Fibroblast of mammary gland (primary cell): ENCODE measurements around the gene PCDHGB2.
"Not testable (repeated sequence)": the region's sequence is repeated elsewhere in the genome, so short reads cannot be mapped to it uniquely, and the experiment has no call there.

ENCODE experiments used
- DNase-seq: peaks from one replicate; pipeline ENCODE4 v3.0.0-alpha.2; 2010; ENCODE audit warnings: low read depth
- H3K4me3 ChIP-seq: 2 replicates; pipeline ENCODE4 v1.5.1; 2011; ENCODE audit warnings: low read depth, mild to moderate bottlenecking, low read length, moderate library complexity; ENCODE audit not compliant: control insufficient read depth
- TF ChIP-seq, protein P1 (sequence below): conservative IDR thresholded peaks from 2 replicates; pipeline ENCODE4 v1.5.1; 2011; ENCODE audit warnings: low read depth, low read length, inconsistent platforms; ENCODE audit not compliant: control insufficient read depth, insufficient read depth

PCDHGB2 gene

GRCh38 chr5:141389153-141390042 is 29.6 kb downstream of the PCDHGB2 start:
- TF ChIP-seq, protein P1, sequence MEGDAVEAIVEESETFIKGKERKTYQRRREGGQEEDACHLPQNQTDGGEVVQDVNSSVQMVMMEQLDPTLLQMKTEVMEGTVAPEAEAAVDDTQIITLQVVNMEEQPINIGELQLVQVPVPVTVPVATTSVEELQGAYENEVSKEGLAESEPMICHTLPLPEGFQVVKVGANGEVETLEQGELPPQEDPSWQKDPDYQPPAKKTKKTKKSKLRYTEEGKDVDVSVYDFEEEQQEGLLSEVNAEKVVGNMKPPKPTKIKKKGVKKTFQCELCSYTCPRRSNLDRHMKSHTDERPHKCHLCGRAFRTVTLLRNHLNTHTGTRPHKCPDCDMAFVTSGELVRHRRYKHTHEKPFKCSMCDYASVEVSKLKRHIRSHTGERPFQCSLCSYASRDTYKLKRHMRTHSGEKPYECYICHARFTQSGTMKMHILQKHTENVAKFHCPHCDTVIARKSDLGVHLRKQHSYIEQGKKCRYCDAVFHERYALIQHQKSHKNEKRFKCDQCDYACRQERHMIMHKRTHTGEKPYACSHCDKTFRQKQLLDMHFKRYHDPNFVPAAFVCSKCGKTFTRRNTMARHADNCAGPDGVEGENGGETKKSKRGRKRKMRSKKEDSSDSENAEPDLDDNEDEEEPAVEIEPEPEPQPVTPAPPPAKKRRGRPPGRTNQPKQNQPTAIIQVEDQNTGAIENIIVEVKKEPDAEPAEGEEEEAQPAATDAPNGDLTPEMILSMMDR: no peak
- no peak for DNase-seq
- H3K4me3 ChIP-seq: no peak overlapping the region

- H3K4me3 ChIP-seq: no peak within 1 kb of the TSS
- TF ChIP-seq, protein P1: peak; percentile 18
- DNase-seq: peak; percentile 24
Observed at GRCh38 chr5:141392429-141393198, 32.8 kb downstream of the PCDHGB2 start, which contains the start of gene PCDHGA8. TSS of gene PCDHGA8 (plus strand) at chr5:141392633. CDS start at chr5:141392814, 181 bp downstream.

DNA sequence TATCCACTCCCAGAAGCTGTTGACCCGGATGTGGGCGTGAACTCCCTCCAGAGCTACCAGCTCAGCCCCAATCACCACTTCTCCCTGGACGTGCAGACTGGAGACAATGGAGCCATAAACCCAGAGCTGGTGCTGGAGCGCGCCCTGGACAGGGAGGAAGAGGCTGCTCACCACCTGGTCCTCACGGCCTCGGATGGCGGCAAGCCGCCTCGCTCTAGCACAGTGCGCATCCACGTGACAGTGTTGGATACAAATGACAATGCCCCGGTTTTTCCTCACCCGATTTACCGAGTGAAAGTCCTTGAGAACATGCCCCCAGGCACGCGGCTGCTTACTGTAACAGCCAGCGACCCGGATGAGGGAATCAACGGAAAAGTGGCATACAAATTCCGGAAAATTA is 33.5 kb downstream of the PCDHGB2 start:
- no peak for DNase-seq
- H3K4me3 ChIP-seq: no peak overlapping the region
- TF ChIP-seq, protein P1: no peak

- DNase-seq, H3K4me3 ChIP-seq: not testable (repeated sequence)
Observed at GRCh38 chr5:141394401-141395187, 34.8 kb downstream of the PCDHGB2 start.

DNA sequence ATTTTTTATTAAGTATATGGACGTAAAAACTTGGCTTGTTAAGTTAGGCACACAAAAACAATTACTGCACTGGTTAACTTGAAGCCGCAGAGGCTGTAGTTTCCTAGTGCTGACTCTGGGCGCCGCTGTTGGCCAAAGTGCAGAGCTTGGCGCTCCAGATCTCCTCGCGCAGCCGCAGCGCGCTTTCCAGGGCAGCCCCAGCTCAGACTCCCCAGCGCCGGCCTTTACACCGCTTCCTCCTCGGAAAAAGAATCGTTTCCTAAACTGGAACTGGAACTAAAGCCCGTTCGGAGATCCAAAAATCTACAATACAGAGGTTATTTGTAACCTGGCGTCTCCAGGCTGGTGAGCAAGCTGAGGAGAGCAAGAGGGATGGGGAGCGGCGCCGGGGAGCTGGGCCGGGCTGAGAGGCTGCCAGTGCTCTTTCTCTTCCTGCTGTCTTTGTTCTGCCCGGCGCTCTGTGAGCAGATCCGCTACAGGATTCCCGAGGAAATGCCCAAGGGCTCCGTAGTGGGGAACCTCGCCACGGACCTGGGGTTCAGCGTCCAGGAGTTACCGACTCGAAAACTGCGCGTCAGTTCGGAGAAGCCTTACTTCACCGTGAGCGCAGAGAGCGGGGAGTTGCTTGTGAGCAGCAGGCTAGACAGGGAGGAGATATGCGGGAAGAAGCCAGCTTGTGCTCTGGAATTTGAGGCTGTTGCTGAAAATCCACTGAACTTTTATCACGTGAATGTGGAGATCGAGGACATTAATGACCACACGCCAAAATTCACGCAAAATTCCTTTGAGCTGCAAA is 38.2 kb downstream of the PCDHGB2 start, which contains the start of gene PCDHGB5:
PCDHGB5 (plus strand) TSS at position 192 of the 796 bp plus-strand sequence; CDS start at position 373, 181 bp downstream.
- TF ChIP-seq, protein P1: peak; percentile 59
- DNase-seq: peak; percentile 66
- peak within 1 kb of the TSS; percentile 45 for H3K4me3 ChIP-seq

DNA sequence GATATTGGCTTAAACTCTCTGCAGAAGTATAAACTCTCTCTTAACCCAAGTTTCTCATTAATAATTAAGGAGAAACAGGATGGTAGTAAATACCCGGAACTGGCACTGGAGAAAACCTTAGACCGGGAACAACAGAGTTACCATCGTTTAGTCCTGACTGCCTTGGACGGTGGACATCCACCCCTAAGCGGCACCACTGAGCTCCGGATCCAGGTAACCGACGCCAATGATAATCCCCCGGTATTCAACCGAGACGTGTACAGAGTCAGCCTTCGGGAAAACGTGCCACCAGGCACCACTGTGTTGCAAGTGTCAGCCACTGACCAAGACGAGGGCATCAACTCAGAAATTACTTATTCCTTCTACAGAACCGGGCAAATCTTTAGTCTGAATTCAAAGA is 38.8 kb downstream of the PCDHGB2 start:
- H3K4me3 ChIP-seq: no peak overlapping the region
- TF ChIP-seq, protein P1: no peak
- DNase-seq: no peak
